RWPE2 (cell line): Measurements from ENCODE around the gene EBF4.
"Not testable (repeated sequence)": the region's sequence is repeated elsewhere in the genome, so short reads cannot be mapped to it uniquely, and the experiment has no call there.

Source experiments
- ATAC-seq: fragments of 200-7000 bp; cut with Tn5 transposase; 3 replicates; pipeline ENCODE4 v1.9.1; 2021; ENCODE audit warnings: low read depth
- DNase-seq: peaks from one replicate; pipeline ENCODE4 v3.0.0-alpha.2; 2020; ENCODE audit warnings: low spot score
- H3K27ac ChIP-seq: fragments of 450-650 bp; 2 replicates; pipeline ENCODE4 v1.5.1; 2017; ENCODE audit warnings: mild to moderate bottlenecking; ENCODE audit not compliant: poor library complexity, severe bottlenecking
- H3K27me3 ChIP-seq: fragments of 250-450 bp; sonication (Bioruptor Pico); 2 replicates; pipeline ENCODE4 v1.5.1; 2021; ENCODE audit warnings: mild to moderate bottlenecking, moderate library complexity; ENCODE audit not compliant: insufficient read depth, poor library complexity, severe bottlenecking
- H3K36me3 ChIP-seq: fragments of 250-450 bp; sonication (Bioruptor Pico); 2 replicates; pipeline ENCODE4 v1.5.1; 2020; ENCODE audit warnings: low read depth, mild to moderate bottlenecking, moderate library complexity
- H3K4me1 ChIP-seq: fragments of 250-450 bp; sonication (Bioruptor Pico); 2 replicates; pipeline ENCODE4 v1.5.1; 2021; ENCODE audit warnings: mild to moderate bottlenecking, moderate library complexity; ENCODE audit not compliant: insufficient read depth, poor library complexity, severe bottlenecking
- H3K4me3 ChIP-seq: fragments of 250-450 bp; sonication (Bioruptor Pico); 2 replicates; pipeline ENCODE4 v1.5.1; 2021; ENCODE audit warnings: mild to moderate bottlenecking, moderate library complexity; ENCODE audit not compliant: severe bottlenecking
- H3K9me3 ChIP-seq: fragments of 250-450 bp; sonication (Bioruptor Pico); 2 replicates; pipeline ENCODE4 v1.5.1; 2021; ENCODE audit warnings: mild to moderate bottlenecking, moderate library complexity; ENCODE audit not compliant: severe bottlenecking
- TF ChIP-seq, protein P1 (sequence below): fragments of 450-650 bp; IDR thresholded peaks from one replicate; pipeline ENCODE4 v1.5.1; 2017; ENCODE audit warnings: mild to moderate bottlenecking, moderate library complexity; ENCODE audit not compliant: poor library complexity, severe bottlenecking

Gene EBF4

GRCh38 chr20:2673453-2673852 is 19.1 kb upstream of the EBF4 start:
- TF ChIP-seq, protein P1, sequence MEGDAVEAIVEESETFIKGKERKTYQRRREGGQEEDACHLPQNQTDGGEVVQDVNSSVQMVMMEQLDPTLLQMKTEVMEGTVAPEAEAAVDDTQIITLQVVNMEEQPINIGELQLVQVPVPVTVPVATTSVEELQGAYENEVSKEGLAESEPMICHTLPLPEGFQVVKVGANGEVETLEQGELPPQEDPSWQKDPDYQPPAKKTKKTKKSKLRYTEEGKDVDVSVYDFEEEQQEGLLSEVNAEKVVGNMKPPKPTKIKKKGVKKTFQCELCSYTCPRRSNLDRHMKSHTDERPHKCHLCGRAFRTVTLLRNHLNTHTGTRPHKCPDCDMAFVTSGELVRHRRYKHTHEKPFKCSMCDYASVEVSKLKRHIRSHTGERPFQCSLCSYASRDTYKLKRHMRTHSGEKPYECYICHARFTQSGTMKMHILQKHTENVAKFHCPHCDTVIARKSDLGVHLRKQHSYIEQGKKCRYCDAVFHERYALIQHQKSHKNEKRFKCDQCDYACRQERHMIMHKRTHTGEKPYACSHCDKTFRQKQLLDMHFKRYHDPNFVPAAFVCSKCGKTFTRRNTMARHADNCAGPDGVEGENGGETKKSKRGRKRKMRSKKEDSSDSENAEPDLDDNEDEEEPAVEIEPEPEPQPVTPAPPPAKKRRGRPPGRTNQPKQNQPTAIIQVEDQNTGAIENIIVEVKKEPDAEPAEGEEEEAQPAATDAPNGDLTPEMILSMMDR, result no peak
- no peaks in the 10 kb centered on the region for H3K36me3 ChIP-seq

DNA sequence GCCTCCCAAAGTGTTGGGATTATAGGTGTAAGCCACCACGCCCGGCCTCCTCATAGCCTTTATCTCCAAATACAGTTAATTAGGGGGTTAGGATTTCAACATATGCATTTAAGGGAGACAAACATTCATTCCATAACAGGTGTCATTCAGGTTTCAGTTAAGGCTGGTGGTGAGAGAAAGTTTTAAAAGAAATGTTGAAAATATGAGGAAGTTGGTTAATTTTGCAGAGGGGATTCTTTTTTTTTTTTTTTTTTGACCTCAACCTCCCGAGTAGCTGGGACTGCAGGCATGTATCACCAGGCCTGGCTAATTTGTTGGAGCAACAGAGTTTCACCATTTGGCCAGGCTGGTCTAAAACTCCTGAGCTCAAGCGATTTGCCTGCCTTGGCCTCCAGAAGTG is 12.5 kb upstream of the EBF4 start:
- ATAC-seq (no peak), DNase-seq (no peak)
- H3K27me3 ChIP-seq, result peaks cover 8% of the 10 kb centered on the region
- TF ChIP-seq, protein P1, result no peak
- H3K36me3 ChIP-seq, result no peaks in the 10 kb centered on the region
- H3K9me3 ChIP-seq, result no peaks in the 10 kb centered on the region
- no peaks in the 10 kb centered on the region for H3K4me1 ChIP-seq
- H3K4me3 ChIP-seq, result no peak overlapping the region
- no peak overlapping the region for H3K27ac ChIP-seq

More at GRCh38 chr20:2673453-2673852, 19.1 kb upstream of the EBF4 start:
- H3K27ac ChIP-seq, result no peak overlapping the region
- no peaks in the 10 kb centered on the region for H3K4me1 ChIP-seq
- H3K9me3 ChIP-seq, result no peaks in the 10 kb centered on the region
- no peak overlapping the region for H3K4me3 ChIP-seq
- ATAC-seq, result no peak
- no peak for DNase-seq
- no peaks in the 10 kb centered on the region for H3K27me3 ChIP-seq

GRCh38 chr20:2682040-2682439 is 10.5 kb upstream of the EBF4 start:
- not testable (repeated sequence) for H3K36me3 ChIP-seq, H3K27ac ChIP-seq, H3K4me3 ChIP-seq, H3K9me3 ChIP-seq, H3K4me1 ChIP-seq, ATAC-seq, DNase-seq, H3K27me3 ChIP-seq

- not testable (repeated sequence) for H3K4me1 ChIP-seq, DNase-seq, H3K36me3 ChIP-seq, H3K4me3 ChIP-seq, H3K27ac ChIP-seq, ATAC-seq, H3K9me3 ChIP-seq, H3K27me3 ChIP-seq
Observed at GRCh38 chr20:2684817-2685216, 7.8 kb upstream of the EBF4 start.

- H3K27me3 ChIP-seq, result peaks cover 9% of the 10 kb centered on the region
- H3K36me3 ChIP-seq, result no peaks in the 10 kb centered on the region
- DNase-seq (no peak), ATAC-seq (no peak)
- no peaks in the 10 kb centered on the region for H3K4me1 ChIP-seq
- no peaks in the 10 kb centered on the region for H3K9me3 ChIP-seq
- TF ChIP-seq, protein P1, result no peak
- H3K4me3 ChIP-seq, result no peak overlapping the region
- H3K27ac ChIP-seq, result no peak overlapping the region
Observed at GRCh38 chr20:2687514-2687913, 5.1 kb upstream of the EBF4 start.

DNA sequence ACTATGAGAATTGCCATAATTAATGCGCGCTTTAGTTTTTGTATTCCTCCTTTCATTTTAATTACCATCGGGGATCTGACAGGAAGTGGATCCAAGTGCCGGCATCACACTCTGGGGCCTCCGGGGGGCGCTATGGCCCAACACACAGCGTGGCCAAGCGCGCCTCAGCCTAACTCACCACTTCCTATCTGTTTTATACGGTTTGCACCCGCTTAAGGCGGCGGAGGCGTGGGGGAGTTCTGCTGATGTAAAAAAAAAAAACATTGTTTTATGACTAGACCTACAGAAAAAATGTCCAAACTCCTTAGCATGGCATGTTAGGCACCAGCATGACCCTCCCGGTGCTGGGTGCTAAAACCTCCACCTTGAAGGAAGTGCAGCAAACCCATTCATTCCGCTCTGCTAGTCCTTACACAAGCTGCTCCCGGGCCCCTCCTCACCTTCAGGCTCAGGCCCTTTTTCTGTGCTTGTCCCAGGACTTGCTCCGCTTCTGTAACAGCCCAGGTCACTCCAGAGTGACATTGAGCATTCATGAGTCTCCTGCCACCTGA is 4.5 kb upstream of the EBF4 start:
- no peak for ATAC-seq
- Histone ChIP-seq H3K36me3 (no peaks in the 10 kb centered on the region), H3K27me3 (peaks cover 9% of the 10 kb centered on the region), H3K9me3 (no peaks in the 10 kb centered on the region), H3K27ac (no peak overlapping the region), H3K4me1 (no peaks in the 10 kb centered on the region), H3K4me3 (no peak overlapping the region)
- TF ChIP-seq, protein P1, result peak; percentile 40
- no peak for DNase-seq
